Tibial artery (tissue), 4 donors: ENCODE results near the gene RNASEH2A.

ENCODE experiments used
- DNase-seq, 2 donors: peaks; one replicate each; pipeline ENCODE4 v3.0.0-alpha.2; 2019
- H3K27ac ChIP-seq, 2 donors: fragments of 200-600 bp; sonication (generic) in 1 of 2; 1 replicate in 1 of 2; 2 replicates in 1 of 2; pipeline ENCODE4 v1.5.1; 2018 to 2019; ENCODE audit warnings: mild to moderate bottlenecking in 1 of 2
- H3K27me3 ChIP-seq, 2 donors: fragments of 200-600 bp; sonication (generic) in 1 of 2; one replicate each; pipeline versions ENCODE4 v1.5.1 to v1.6.0; 2016 to 2019
- H3K36me3 ChIP-seq, 3 donors: fragments of 200-600 bp; sonication (generic) in 2 of 3; one replicate each; pipeline ENCODE4 v1.5.1; 2016 to 2019; ENCODE audit warnings: mild to moderate bottlenecking in 2 of 3
- H3K4me1 ChIP-seq, 4 donors: fragments of 200-600 bp; sonication (generic) in 2 of 4; 1 replicate in 3 of 4; 2 replicates in 1 of 4; pipeline ENCODE4 v1.5.1; 2016 to 2019
- H3K4me3 ChIP-seq, 2 donors: fragments of 200-600 bp; sonication (generic) in 1 of 2; 1 replicate in 1 of 2; 2 replicates in 1 of 2; pipeline ENCODE4 v1.5.1; 2018 to 2019; ENCODE audit warnings: mild to moderate bottlenecking in 2 of 2
- H3K9me3 ChIP-seq, 3 donors: fragments of 200-600 bp; sonication (generic) in 1 of 3; one replicate each; pipeline ENCODE4 v1.5.1; 2016 to 2019
- intact Hi-C: fragments of 100-400 bp; cut with DNase I; formaldehyde crosslinking; loops from one replicate; pipeline ENCODE4 v1.15.0; 2023; ENCODE audit warnings: low total_unique reads
- TF ChIP-seq, protein P1 (sequence below), 2 experiments: fragments of 200-600 bp in 1 of 2; fragments of 450-650 bp in 1 of 2; IDR thresholded peaks; one replicate each; pipeline ENCODE4 v1.5.1; 2017 to 2019; ENCODE audit warnings: antibody characterized with exemption in 2 of 2, mild to moderate bottlenecking in 1 of 2, moderate library complexity in 1 of 2

Gene RNASEH2A

DNA sequence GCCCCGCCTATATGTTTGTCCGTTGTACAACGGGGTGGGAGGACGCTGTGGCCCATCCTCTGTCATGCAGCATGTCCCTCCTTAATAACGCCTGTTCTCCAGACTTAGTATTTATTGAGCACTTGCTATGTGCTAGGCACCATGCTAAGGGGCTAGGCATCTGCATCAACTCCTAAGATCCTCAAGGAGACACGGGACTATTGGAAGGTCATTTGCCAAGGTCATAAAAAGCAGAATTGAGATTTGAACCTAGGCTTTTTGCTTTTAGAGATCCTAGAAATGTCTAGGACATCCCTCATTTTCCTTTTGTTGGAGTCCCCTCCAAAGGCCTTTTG lies 30.1 kb downstream of the RNASEH2A start:
- H3K36me3 ChIP-seq, result no peaks in the 10 kb centered on the region
- intact Hi-C loops, result no loop called here
- no peak for DNase-seq
- no peak overlapping the region for H3K4me3 ChIP-seq
- peaks cover 15 to 100% of the 10 kb centered on the region in 2 donors for H3K27me3 ChIP-seq
- H3K4me1 ChIP-seq, result peaks cover 0 to 55% (median 36%) of the 10 kb centered on the region in 4 donors
- TF ChIP-seq, protein P1, sequence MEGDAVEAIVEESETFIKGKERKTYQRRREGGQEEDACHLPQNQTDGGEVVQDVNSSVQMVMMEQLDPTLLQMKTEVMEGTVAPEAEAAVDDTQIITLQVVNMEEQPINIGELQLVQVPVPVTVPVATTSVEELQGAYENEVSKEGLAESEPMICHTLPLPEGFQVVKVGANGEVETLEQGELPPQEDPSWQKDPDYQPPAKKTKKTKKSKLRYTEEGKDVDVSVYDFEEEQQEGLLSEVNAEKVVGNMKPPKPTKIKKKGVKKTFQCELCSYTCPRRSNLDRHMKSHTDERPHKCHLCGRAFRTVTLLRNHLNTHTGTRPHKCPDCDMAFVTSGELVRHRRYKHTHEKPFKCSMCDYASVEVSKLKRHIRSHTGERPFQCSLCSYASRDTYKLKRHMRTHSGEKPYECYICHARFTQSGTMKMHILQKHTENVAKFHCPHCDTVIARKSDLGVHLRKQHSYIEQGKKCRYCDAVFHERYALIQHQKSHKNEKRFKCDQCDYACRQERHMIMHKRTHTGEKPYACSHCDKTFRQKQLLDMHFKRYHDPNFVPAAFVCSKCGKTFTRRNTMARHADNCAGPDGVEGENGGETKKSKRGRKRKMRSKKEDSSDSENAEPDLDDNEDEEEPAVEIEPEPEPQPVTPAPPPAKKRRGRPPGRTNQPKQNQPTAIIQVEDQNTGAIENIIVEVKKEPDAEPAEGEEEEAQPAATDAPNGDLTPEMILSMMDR (IDR thresholded peaks at IDR 0.05), result no peak
- no peak overlapping the region for H3K27ac ChIP-seq
- no peaks in the 10 kb centered on the region for H3K9me3 ChIP-seq

DNA sequence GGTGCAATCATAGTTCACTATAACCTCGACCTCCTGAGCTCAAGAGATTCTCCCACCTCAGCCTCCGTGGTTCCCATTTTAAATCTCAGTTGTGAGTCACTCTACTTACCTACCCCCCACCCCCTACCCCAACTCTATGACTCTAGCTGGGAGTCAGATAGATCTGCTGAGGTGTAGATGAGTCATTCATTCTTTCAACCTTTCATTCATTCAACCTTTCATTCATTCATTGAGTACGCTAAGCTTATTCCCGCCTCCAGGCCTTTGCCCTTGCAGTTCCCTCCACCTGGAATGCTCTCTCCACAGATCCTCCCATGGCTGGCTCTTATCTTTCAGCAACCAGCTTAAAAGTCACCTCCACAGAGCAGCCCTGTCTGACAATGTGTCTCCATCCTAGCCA lies 30.8 kb downstream of the RNASEH2A start:
- intact Hi-C loops, result no loop called here
- Histone ChIP-seq H3K4me3 (no peak overlapping the region), H3K9me3 (no peaks in the 10 kb centered on the region), H3K36me3 (no peaks in the 10 kb centered on the region), H3K4me1 (peaks cover 0 to 55% (median 36%) of the 10 kb centered on the region in 4 donors), H3K27me3 (peaks cover 15 to 100% of the 10 kb centered on the region in 2 donors), H3K27ac (no peak overlapping the region)
- TF ChIP-seq, protein P1 (IDR thresholded peaks at IDR 0.05), result no peak
- DNase-seq, result no peak

DNA sequence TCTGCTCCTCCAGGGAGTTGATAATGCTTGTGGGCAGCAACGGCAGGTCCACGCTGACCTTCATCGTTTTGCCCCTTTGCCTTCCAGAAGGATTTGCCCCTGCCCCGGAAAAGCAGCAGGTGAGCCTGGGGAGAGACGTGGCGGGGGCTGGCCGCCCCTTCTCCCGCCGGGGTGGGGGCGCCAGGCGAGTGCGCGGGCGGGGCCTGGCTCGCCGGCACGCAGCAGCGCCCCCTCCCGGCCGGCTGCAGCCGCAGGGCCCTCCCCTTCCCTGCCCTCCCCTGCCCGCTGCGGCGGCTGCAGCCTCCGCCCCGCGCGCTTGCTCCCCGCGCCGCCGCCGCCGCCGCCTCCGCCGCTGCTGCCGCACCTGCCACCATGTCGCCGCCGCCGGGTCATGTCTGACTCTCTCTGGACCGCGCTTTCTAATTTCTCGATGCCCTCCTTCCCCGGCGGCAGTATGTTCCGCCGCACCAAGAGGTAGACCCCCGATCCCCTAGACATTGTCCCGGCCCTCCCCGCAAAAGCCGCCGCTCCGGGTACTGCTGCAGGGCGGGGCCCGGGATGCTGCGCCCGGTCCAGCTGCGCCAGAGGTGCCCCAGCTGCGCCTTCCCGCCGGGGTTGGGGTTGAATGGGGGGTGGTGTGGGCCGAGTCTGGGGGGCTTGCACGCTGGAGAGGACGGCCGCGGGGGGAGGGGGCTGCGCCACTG lies 31.9 kb downstream of the RNASEH2A start, which contains the start of gene MAST1:
MAST1 (plus strand) TSS at position 334 of the 704 bp plus-strand sequence; CDS start at position 392, 58 bp downstream.
- TF ChIP-seq, protein P1 (IDR thresholded peaks at IDR 0.05), result peak in 1 of 2 experiments; percentile 18
- Histone ChIP-seq H3K36me3 (no peaks in the 10 kb centered on the region), H3K4me3 (peak within 1 kb of the TSS; percentile 13 to 36), H3K27ac (no peak within 1 kb of the TSS), H3K27me3 (peaks cover 15 to 100% of the 10 kb centered on the region in 2 donors), H3K4me1 (peaks cover 0 to 44% (median 30%) of the 10 kb centered on the region in 4 donors), H3K9me3 (no peaks in the 10 kb centered on the region)
- intact Hi-C loops, result no loop called here
- no peak for DNase-seq

DNA sequence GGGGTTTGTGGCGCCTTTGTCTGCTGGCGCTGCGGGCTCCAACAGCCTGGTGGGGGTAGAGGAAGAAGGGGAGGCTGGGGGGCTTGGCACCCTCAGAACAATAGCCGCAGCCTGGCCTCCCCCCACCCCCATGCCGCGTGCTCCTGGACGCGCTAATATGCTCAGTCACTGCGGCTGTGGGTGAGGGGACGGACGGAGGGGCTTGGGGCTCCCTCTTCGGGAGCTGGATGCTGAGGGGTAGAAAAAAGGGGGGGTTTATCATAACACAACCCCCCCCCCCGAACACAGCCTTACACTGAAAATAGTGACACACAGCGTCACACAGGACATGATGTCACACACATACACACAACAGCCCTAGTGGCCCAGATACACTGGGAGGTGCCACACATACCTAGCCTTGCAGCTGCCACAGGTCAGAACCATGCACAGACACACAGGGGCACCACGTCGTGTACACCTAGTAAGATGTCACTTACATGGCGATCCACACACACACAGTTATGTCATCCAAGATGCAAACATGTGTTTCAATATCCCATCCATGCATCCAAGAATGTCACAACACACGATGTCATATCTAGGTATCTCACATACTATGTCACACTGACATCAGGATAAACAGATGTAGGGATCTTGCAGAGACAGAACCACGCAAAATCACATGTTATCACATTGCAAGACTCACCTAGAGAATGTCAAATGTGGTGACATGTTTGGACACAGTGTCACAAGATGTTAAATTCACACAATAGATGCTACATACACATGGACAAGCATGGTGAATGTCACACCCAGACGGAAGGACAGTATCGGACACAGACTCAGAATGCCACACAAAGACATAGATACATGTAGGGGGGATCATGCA lies 32.7 kb downstream of the RNASEH2A start:
- Histone ChIP-seq H3K4me3 (peak overlapping the region in 1 of 2 donors; percentile 36), H3K9me3 (no peaks in the 10 kb centered on the region), H3K27me3 (peaks cover 15 to 99% of the 10 kb centered on the region in 2 donors), H3K4me1 (peaks cover 0 to 37% (median 23%) of the 10 kb centered on the region in 4 donors), H3K36me3 (no peaks in the 10 kb centered on the region), H3K27ac (no peak overlapping the region)
- TF ChIP-seq, protein P1 (IDR thresholded peaks at IDR 0.05), result no peak
- DNase-seq, result no peak
- intact Hi-C loops, result no loop called here

DNA sequence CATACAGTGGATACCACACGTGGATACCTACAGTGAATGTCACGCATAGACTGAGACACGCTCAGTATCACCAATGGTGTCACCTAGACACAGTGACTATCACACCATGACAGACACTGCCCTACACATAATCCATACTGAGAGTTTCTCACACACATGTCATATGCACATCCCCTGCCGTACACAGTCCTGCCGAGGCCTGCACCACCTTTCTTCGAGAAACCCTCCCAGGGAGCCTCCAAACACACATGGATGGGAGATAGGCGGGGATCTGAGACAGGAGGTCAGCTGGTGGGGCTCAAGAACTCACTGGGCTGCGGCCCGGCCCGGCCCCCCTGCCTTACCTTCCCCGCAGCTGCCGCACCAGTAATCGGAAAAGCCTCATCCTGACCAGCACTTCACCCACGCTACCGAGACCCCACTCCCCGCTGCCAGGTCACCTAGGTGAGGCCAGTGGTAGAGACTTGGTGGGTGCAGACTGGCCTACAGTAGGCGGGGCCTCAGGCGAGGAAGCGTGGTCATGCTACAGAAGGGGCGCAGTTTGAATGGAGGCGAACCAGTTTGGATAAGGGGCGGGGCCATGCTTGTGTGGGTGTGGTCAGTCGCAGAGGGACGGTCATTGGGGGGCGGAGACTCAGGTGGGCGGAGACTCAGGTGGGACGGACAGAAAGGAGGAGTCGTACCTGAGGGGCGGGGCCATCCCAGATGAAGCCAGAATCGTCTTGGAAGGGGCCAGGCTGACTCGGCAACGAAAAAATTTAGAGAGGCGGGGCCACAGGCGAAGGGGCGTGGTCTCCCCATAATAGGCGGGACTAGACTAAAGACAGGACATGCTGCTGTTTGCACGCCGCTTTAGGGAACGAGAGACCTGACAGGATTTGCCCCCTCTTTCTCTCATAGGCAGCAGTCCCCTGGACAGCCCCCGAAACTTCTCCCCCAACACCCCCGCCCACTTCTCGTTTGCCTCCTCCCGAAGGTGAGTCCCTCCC lies 34.0 kb downstream of the RNASEH2A start:
- no peak for DNase-seq
- Histone ChIP-seq H3K27ac (no peak overlapping the region), H3K27me3 (peaks cover 10 to 95% of the 10 kb centered on the region in 2 donors), H3K36me3 (no peaks in the 10 kb centered on the region), H3K4me1 (peaks cover 0 to 24% (median 20%) of the 10 kb centered on the region in 4 donors), H3K9me3 (no peaks in the 10 kb centered on the region), H3K4me3 (no peak overlapping the region)
- intact Hi-C loops, result no loop called here
- TF ChIP-seq, protein P1 (IDR thresholded peaks at IDR 0.05), result no peak
